H1 (cell line): ENCODE data around the gene CILP.

Experiments
- POLR2A ChIP-seq, 2 experiments: IDR thresholded peaks; 1 replicate in 1 of 2; 2 replicates in 1 of 2; pipeline ENCODE4 v1.6.1; 2011; ENCODE audit warnings: low read depth in 2 of 2, low read length in 2 of 2, mild to moderate bottlenecking in 2 of 2; ENCODE audit errors: control extremely low read depth in 1 of 2
- POLR2AphosphoS5 ChIP-seq: IDR thresholded peaks from 2 replicates; pipeline ENCODE4 v1.6.1; 2011; ENCODE audit warnings: low read depth, low read length
- RAD21 ChIP-seq, 2 experiments: IDR thresholded peaks in 1 of 2; conservative IDR thresholded peaks in 1 of 2; 2 replicates each; pipeline ENCODE4 v1.6.1; 2011; ENCODE audit warnings: low read depth in 2 of 2, low read length in 2 of 2, improper control_type of control experiment in 1 of 2, inconsistent platforms in 1 of 2, mild to moderate bottlenecking in 1 of 2, moderate library complexity in 1 of 2
- SIN3A ChIP-seq, 2 experiments: IDR thresholded peaks in 1 of 2; conservative IDR thresholded peaks in 1 of 2; 2 replicates each; pipeline ENCODE4 v1.6.1; 2011 to 2012; ENCODE audit warnings: low read length in 2 of 2, improper control_type of control experiment in 1 of 2, low read depth in 1 of 2, mild to moderate bottlenecking in 1 of 2
- YY1 ChIP-seq: IDR thresholded peaks from 2 replicates; pipeline ENCODE4 v1.6.1; 2011; ENCODE audit warnings: low read depth, mild to moderate bottlenecking, low read length
- TF ChIP-seq, protein P1 (sequence below): IDR thresholded peaks from 2 replicates; pipeline ENCODE4 v1.6.1; 2012; ENCODE audit warnings: inconsistent platforms
- TF ChIP-seq, protein P2 (sequence below), 3 experiments: IDR thresholded peaks; 1 replicate in 2 of 3; 2 replicates in 1 of 3; pipeline versions ENCODE4 v1.5.1 to v1.6.1; 2011; ENCODE audit warnings: low read length in 3 of 3, mild to moderate bottlenecking in 3 of 3, inconsistent platforms in 2 of 3, low read depth in 1 of 3, moderate library complexity in 1 of 3; ENCODE audit not compliant: insufficient read depth in 1 of 3; ENCODE audit errors: control extremely low read depth in 1 of 3

DNA sequence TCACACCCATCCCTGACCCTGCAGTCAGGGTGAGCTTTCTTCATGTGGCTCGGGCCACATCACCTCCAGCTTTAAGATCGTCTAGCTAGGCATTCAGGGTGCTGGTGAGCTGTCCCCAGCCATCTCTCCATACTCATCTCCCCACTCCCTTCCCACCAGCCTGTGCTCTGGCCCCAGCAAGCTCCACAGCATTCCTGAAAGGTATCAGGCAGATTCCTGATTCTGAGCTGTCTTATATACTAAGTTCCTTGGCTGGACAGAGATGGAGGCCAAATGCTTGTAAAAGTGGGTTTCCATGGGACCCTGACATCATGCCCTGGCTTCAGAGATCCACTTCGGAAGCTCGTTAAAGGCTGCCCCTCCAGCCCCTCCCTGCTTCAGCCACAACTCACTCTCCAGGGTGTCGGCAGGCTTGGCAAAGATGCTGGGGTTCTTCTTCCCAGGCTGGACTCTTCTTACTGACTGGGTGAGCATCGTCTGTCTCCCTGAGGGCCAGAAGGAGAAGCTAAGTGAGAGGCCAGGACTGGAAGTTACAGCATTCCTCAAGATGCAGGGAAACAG lies 3.9 kb downstream of the CILP start:
- TF ChIP-seq POLR2AphosphoS5: no peak
- TF ChIP-seq RAD21 (IDR thresholded peaks at IDR 0.05 in 1 of 2, conservative IDR thresholded peaks at IDR 0.05 in 1 of 2; ENCODE audit: low read depth in 2 of 2, low read length in 2 of 2): no peak
- TF ChIP-seq, protein P1, sequence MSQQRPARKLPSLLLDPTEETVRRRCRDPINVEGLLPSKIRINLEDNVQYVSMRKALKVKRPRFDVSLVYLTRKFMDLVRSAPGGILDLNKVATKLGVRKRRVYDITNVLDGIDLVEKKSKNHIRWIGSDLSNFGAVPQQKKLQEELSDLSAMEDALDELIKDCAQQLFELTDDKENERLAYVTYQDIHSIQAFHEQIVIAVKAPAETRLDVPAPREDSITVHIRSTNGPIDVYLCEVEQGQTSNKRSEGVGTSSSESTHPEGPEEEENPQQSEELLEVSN: no peak
- TF ChIP-seq SIN3A (conservative IDR thresholded peaks at IDR 0.05 in 1 of 2, IDR thresholded peaks at IDR 0.05 in 1 of 2; ENCODE audit: low read depth in 1 of 2, low read length in 2 of 2): no peak
- TF ChIP-seq POLR2A (IDR thresholded peaks at IDR 0.05; ENCODE audit: control extremely low read depth in 1 of 2, low read depth in 2 of 2, low read length in 2 of 2): no peak
- TF ChIP-seq, protein P2, sequence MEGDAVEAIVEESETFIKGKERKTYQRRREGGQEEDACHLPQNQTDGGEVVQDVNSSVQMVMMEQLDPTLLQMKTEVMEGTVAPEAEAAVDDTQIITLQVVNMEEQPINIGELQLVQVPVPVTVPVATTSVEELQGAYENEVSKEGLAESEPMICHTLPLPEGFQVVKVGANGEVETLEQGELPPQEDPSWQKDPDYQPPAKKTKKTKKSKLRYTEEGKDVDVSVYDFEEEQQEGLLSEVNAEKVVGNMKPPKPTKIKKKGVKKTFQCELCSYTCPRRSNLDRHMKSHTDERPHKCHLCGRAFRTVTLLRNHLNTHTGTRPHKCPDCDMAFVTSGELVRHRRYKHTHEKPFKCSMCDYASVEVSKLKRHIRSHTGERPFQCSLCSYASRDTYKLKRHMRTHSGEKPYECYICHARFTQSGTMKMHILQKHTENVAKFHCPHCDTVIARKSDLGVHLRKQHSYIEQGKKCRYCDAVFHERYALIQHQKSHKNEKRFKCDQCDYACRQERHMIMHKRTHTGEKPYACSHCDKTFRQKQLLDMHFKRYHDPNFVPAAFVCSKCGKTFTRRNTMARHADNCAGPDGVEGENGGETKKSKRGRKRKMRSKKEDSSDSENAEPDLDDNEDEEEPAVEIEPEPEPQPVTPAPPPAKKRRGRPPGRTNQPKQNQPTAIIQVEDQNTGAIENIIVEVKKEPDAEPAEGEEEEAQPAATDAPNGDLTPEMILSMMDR (IDR thresholded peaks at IDR 0.05; ENCODE audit: control extremely low read depth in 1 of 3, insufficient read depth in 1 of 3, low read depth in 1 of 3, low read length in 3 of 3): no peak
- no peak for TF ChIP-seq YY1
